Measurements from ENCODE around the gene RASAL1. TPM values are rescaled to one million over a fixed set of nuclear protein-coding genes. Genes with fewer than 3 reads are reported as not detected.

Gene RASAL1
- total RNA-seq, 1 experiment from 2014 or later = 8.1 TPM

DNA sequence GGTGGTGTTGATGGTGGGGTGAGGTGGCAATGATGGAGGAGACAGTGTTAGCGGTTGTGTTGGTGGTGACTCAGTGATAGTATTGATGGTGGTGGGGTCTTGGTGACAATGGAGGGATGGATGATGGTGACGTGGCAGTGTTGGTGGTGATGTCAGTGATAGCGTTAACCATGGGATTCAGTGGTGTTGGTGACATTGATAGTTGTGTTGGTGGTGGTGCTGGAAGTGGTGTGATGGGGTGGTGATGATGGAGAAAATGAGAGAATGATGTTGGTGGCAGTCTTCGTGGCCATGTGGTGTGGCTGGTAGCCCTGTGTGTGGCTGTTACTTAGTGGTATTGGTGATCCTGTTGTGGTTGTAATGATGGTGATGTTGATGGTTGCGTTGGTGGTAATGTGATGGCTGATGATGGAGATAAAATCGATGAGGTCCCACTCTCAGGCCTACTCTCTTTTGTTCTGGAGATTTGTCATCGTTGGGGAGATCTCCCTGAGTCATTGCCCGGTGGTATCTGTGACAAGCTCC is 76.4 kb downstream of the RASAL1 start:
- peaks cover 26% of the 10 kb centered on the region for H3K27me3 Mint-ChIP-seq (ENCODE audit: low read depth)
- TF ChIP-seq NFYB (CRISPR knock-in tag; conservative IDR thresholded peaks at IDR 0.05; ENCODE audit: low read depth) (no peak), KAT7 (CRISPR knock-in tag; IDR thresholded peaks at IDR 0.05; ENCODE audit: borderline replicate concordance) (no peak), IRF2 (CRISPR knock-in tag; IDR thresholded peaks at IDR 0.05; ENCODE audit: borderline replicate concordance, low read depth) (no peak)
- TF ChIP-seq, protein P1, sequence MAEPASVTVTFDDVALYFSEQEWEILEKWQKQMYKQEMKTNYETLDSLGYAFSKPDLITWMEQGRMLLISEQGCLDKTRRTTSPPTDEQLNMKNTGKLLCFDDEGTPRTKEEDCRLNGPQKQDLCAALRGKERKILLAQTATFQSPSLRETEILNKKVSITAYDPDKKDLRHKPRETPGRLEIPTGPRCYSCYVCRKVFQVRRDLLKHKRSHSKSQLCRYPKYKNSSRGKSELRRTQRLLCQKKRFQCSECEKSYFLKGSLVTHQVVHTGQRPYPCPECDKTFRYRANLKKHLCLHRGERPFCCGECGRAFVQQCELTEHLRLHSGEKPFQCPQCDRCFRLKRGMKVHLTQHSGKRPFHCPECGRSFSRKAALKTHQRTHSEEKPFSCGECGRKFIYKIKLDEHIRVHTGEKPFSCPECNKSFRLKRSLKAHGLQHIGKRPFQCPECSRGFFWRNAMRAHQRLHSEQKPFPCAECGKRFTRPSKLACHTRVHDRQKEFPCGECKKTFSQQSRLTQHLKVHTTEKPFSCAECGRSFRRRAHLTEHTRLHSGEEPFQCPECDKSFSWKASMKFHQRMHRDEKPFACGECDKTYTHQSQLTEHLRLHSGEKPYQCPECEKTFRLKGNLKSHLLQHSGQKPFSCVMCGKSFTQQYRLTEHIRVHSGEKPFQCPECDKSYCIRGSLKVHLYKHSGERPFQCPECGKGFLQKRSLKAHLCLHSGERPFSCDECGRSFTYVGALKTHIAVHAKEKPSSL (CRISPR knock-in tag; conservative IDR thresholded peaks at IDR 0.05) = no peak
- TF ChIP-seq, protein P2, sequence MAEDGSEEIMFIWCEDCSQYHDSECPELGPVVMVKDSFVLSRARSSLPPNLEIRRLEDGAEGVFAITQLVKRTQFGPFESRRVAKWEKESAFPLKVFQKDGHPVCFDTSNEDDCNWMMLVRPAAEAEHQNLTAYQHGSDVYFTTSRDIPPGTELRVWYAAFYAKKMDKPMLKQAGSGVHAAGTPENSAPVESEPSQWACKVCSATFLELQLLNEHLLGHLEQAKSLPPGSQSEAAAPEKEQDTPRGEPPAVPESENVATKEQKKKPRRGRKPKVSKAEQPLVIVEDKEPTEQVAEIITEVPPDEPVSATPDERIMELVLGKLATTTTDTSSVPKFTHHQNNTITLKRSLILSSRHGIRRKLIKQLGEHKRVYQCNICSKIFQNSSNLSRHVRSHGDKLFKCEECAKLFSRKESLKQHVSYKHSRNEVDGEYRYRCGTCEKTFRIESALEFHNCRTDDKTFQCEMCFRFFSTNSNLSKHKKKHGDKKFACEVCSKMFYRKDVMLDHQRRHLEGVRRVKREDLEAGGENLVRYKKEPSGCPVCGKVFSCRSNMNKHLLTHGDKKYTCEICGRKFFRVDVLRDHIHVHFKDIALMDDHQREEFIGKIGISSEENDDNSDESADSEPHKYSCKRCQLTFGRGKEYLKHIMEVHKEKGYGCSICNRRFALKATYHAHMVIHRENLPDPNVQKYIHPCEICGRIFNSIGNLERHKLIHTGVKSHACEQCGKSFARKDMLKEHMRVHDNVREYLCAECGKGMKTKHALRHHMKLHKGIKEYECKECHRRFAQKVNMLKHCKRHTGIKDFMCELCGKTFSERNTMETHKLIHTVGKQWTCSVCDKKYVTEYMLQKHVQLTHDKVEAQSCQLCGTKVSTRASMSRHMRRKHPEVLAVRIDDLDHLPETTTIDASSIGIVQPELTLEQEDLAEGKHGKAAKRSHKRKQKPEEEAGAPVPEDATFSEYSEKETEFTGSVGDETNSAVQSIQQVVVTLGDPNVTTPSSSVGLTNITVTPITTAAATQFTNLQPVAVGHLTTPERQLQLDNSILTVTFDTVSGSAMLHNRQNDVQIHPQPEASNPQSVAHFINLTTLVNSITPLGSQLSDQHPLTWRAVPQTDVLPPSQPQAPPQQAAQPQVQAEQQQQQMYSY (CRISPR knock-in tag; IDR thresholded peaks at IDR 0.05) = no peak
- TF ChIP-seq, protein P3, sequence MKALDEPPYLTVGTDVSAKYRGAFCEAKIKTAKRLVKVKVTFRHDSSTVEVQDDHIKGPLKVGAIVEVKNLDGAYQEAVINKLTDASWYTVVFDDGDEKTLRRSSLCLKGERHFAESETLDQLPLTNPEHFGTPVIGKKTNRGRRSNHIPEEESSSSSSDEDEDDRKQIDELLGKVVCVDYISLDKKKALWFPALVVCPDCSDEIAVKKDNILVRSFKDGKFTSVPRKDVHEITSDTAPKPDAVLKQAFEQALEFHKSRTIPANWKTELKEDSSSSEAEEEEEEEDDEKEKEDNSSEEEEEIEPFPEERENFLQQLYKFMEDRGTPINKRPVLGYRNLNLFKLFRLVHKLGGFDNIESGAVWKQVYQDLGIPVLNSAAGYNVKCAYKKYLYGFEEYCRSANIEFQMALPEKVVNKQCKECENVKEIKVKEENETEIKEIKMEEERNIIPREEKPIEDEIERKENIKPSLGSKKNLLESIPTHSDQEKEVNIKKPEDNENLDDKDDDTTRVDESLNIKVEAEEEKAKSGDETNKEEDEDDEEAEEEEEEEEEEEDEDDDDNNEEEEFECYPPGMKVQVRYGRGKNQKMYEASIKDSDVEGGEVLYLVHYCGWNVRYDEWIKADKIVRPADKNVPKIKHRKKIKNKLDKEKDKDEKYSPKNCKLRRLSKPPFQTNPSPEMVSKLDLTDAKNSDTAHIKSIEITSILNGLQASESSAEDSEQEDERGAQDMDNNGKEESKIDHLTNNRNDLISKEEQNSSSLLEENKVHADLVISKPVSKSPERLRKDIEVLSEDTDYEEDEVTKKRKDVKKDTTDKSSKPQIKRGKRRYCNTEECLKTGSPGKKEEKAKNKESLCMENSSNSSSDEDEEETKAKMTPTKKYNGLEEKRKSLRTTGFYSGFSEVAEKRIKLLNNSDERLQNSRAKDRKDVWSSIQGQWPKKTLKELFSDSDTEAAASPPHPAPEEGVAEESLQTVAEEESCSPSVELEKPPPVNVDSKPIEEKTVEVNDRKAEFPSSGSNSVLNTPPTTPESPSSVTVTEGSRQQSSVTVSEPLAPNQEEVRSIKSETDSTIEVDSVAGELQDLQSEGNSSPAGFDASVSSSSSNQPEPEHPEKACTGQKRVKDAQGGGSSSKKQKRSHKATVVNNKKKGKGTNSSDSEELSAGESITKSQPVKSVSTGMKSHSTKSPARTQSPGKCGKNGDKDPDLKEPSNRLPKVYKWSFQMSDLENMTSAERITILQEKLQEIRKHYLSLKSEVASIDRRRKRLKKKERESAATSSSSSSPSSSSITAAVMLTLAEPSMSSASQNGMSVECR (CRISPR knock-in tag; IDR thresholded peaks at IDR 0.05; ENCODE audit: borderline replicate concordance) = no peak
- TF ChIP-seq, protein P4, sequence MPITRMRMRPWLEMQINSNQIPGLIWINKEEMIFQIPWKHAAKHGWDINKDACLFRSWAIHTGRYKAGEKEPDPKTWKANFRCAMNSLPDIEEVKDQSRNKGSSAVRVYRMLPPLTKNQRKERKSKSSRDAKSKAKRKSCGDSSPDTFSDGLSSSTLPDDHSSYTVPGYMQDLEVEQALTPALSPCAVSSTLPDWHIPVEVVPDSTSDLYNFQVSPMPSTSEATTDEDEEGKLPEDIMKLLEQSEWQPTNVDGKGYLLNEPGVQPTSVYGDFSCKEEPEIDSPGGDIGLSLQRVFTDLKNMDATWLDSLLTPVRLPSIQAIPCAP (CRISPR knock-in tag; IDR thresholded peaks at IDR 0.05) = no peak
- H3K36me3 Mint-ChIP-seq = no peaks in the 10 kb centered on the region
- H3K27ac Mint-ChIP-seq = no peak overlapping the region
- DNase-seq (ENCODE audit: low spot score) = no peak
- H3K9me3 Mint-ChIP-seq = no peaks in the 10 kb centered on the region
- no peak overlapping the region for H3K4me3 Mint-ChIP-seq
- peaks cover 9% of the 10 kb centered on the region for H3K4me1 Mint-ChIP-seq
- POLR2A ChIA-PET = no interaction called here
- no peak for ATAC-seq
- CTCF ChIA-PET = no interaction called here

DNA sequence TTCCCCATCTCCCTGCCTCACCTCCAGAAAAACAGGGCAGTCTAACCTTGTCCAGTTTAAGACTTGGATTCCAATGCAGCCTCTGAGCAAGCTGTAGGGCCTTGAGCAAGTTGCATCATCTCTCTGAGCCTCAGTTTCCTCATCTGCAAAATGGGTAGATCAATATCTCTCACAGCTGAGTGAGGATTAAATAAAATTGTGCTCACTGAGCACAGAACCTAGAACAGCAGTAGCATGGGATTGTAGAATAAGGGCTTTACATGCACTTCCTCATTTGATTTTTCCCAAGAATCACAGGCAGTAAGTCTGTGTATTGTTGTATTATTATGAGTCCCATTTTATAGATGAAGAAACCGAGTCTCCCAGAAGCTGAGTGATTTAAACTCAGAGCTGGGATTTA is 77.0 kb downstream of the RASAL1 start:
- POLR2A ChIA-PET = interaction anchor here (0.6 kb wide), 1 partner anchor 187 kb away, joined by 5 read pairs; no protein-coding TSS in a partner anchor
- Mint-ChIP-seq H3K27me3 (ENCODE audit: low read depth) (peaks cover 29% of the 10 kb centered on the region), H3K4me1 (peaks cover 9% of the 10 kb centered on the region), H3K9me3 (no peaks in the 10 kb centered on the region), H3K27ac (no peak overlapping the region), H3K4me3 (no peak overlapping the region), H3K36me3 (no peaks in the 10 kb centered on the region)
- ATAC-seq = no peak
- no peak for DNase-seq (ENCODE audit: low spot score)
- TF ChIP-seq NR2C2 (CRISPR knock-in tag; IDR thresholded peaks at IDR 0.05) (no peak), TCF7 (CRISPR knock-in tag; IDR thresholded peaks at IDR 0.05; ENCODE audit: low read depth) (no peak), GABPB1 (CRISPR knock-in tag; IDR thresholded peaks at IDR 0.05) (no peak), GTF2I (CRISPR knock-in tag; conservative IDR thresholded peaks at IDR 0.05) (no peak)
- TF ChIP-seq, protein P5, sequence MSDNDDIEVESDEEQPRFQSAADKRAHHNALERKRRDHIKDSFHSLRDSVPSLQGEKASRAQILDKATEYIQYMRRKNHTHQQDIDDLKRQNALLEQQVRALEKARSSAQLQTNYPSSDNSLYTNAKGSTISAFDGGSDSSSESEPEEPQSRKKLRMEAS (CRISPR knock-in tag; IDR thresholded peaks at IDR 0.05) = no peak
- TF ChIP-seq, protein P2 (CRISPR knock-in tag; IDR thresholded peaks at IDR 0.05) = no peak
- CTCF ChIA-PET = interaction anchor here (0.9 to 1.5 kb wide), 8 partner anchors 9 to 116 kb away, joined by 3 to 13 read pairs (median 4); no protein-coding TSS in a partner anchor
